Measurements from ENCODE around the gene MCU.

Gene MCU

DNA sequence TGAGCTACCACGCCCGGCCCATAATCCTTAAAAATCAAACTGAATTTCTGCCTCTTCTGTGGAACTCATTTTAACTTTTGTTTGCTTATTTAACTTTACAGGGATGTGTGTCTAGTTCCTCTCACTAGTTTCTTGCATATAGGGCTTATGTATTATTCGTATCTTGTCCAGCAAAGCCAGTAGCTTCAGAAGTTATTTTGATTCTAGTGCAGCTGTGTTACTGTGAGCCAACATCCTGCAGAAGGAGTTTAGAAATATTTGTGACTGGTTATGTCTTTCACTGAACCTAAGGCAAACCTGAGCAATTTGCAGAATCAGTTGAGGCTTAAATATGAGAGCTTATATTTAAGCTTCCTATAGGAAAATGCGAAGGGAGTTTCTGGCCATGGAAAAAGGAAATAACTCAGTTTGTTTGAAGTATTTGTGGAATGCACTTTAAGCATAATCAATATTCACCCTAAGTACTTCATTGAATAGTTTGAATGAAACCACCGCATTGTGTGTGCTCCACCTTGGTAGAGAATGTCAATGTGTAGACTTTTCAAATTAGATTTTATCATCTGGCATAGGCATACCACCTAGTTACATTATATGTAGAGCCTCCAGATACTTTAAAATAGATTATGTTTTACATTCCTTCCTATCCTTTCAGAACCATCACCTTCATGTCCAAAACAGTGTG, 90.8 kb downstream of the MCU start:
- Mint-ChIP-seq H3K4me1 (no peaks in the 10 kb centered on the region), H3K4me3 (no peak overlapping the region), H3K36me3 (ENCODE audit: low read depth) (peaks cover under 1% of the 10 kb centered on the region), H3K27ac (no peak overlapping the region), H3K27me3 (no peaks in the 10 kb centered on the region), H3K9me3 (no peaks in the 10 kb centered on the region)
- DNase-seq (no peak), ATAC-seq (no peak)

GRCh38 chr10:72783410-72783833, 91.5 kb downstream of the MCU start:
- DNase-seq (no peak), ATAC-seq (no peak)
- Mint-ChIP-seq H3K4me1 (no peaks in the 10 kb centered on the region), H3K36me3 (ENCODE audit: low read depth) (peaks cover 3% of the 10 kb centered on the region), H3K4me3 (no peak overlapping the region), H3K27me3 (no peaks in the 10 kb centered on the region), H3K27ac (no peak overlapping the region), H3K9me3 (no peaks in the 10 kb centered on the region)

- no peaks in the 10 kb centered on the region for H3K27me3 Mint-ChIP-seq
- no peak for ATAC-seq
Observed at GRCh38 chr10:72784551-72785351, 92.8 kb downstream of the MCU start.

GRCh38 chr10:72785409-72785808, 93.5 kb downstream of the MCU start:
- no peak for ATAC-seq

More at GRCh38 chr10:72784551-72785351, 92.8 kb downstream of the MCU start:
- no peak for DNase-seq
- peaks cover 7% of the 10 kb centered on the region for H3K4me1 Mint-ChIP-seq
- H3K36me3 Mint-ChIP-seq (ENCODE audit: low read depth), result peaks cover 3% of the 10 kb centered on the region
- H3K4me3 Mint-ChIP-seq, result no peak overlapping the region
- no peak overlapping the region for H3K27ac Mint-ChIP-seq
- H3K9me3 Mint-ChIP-seq, result no peaks in the 10 kb centered on the region

GRCh38 chr10:72790216-72790990, 98.5 kb downstream of the MCU start:
- Mint-ChIP-seq H3K4me1 (peaks cover 9% of the 10 kb centered on the region), H3K27ac (no peak overlapping the region), H3K9me3 (no peaks in the 10 kb centered on the region), H3K36me3 (ENCODE audit: low read depth) (peaks cover 3% of the 10 kb centered on the region), H3K27me3 (no peaks in the 10 kb centered on the region), H3K4me3 (no peak overlapping the region)
- DNase-seq (no peak), ATAC-seq (no peak)

More at GRCh38 chr10:72785409-72785808, 93.5 kb downstream of the MCU start:
- Mint-ChIP-seq H3K4me3 (no peak overlapping the region), H3K36me3 (ENCODE audit: low read depth) (peaks cover 3% of the 10 kb centered on the region), H3K9me3 (no peaks in the 10 kb centered on the region), H3K4me1 (peaks cover 9% of the 10 kb centered on the region), H3K27ac (no peak overlapping the region), H3K27me3 (no peaks in the 10 kb centered on the region)
- DNase-seq, result no peak

DNA sequence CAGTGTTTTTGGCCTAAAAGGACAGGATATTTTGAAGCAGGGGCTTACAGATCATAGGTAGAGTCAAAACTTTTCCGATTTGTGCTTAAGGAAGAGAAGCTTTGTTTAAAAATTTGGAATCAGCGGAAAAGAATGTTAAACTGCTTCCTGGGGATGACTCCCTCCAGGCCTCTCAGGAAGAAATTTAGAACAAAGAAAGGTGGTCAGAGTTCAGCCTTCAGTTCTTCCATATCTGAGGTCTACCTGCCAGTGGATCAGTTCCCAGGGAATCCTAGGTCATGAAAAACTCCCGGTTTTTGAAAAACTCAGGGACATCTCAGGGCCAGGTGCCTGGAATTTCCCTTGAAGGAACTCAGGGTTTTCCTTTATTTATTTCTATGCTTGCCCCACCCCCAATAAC, 100.3 kb downstream of the MCU start:
- no peak overlapping the region for H3K4me3 Mint-ChIP-seq
- H3K27me3 Mint-ChIP-seq, result no peaks in the 10 kb centered on the region
- no peaks in the 10 kb centered on the region for H3K9me3 Mint-ChIP-seq
- ATAC-seq, result no peak
- peaks cover 9% of the 10 kb centered on the region for H3K4me1 Mint-ChIP-seq
- H3K36me3 Mint-ChIP-seq (ENCODE audit: low read depth), result peaks cover 3% of the 10 kb centered on the region
- no peak overlapping the region for H3K27ac Mint-ChIP-seq
- DNase-seq, result no peak

DNA sequence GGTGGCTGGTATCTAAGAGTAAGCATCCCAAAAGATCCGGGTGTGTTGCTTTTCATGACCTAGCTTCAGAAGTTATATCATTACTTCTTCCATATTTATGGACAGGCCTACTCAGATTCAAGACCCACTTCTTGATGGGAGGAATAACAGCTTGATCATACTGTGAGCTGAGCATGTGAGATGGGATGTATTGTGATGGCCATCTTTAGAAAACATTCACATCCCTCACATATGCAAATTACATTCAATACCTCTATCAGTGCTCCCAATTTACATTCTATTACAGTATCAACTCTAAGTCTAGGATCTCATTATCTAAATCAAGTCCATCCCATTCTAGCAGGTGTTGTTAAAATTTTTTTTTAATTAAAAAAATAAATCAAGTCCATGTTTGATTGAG, 101.8 kb downstream of the MCU start:
- Mint-ChIP-seq H3K4me3 (no peak overlapping the region), H3K9me3 (no peaks in the 10 kb centered on the region), H3K27ac (no peak overlapping the region), H3K27me3 (no peaks in the 10 kb centered on the region), H3K36me3 (ENCODE audit: low read depth) (no peaks in the 10 kb centered on the region), H3K4me1 (peaks cover 9% of the 10 kb centered on the region)
- no peak for DNase-seq
- ATAC-seq, result no peak

DNA sequence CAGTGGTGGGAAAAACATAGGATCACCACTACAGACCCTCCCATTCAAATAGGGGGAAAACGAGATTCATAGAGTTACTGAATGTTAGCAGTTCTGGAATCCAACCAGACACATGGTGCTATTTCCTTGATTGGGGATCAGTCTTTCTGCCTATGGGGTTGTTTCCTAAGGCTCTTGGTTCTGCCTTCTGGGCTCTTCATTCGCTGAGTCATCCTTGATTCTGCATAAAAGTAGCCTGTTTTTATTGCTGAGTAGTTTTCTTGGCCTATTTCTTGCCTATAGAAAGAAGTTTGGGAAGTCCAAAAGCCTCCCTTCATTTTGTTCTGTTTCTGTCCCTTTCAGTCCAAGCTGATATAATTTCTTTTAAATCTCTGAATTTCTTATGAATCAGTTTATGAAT, 102.3 kb downstream of the MCU start:
- no peak overlapping the region for H3K27ac Mint-ChIP-seq
- no peak overlapping the region for H3K4me3 Mint-ChIP-seq
- no peaks in the 10 kb centered on the region for H3K27me3 Mint-ChIP-seq

GRCh38 chr10:72796042-72796441, 104.1 kb downstream of the MCU start:
- H3K27ac Mint-ChIP-seq, result no peak overlapping the region
- H3K4me1 Mint-ChIP-seq, result peaks cover 6% of the 10 kb centered on the region
- no peaks in the 10 kb centered on the region for H3K9me3 Mint-ChIP-seq
- no peak for ATAC-seq
- DNase-seq, result no peak
- no peaks in the 10 kb centered on the region for H3K27me3 Mint-ChIP-seq
- no peaks in the 10 kb centered on the region for H3K36me3 Mint-ChIP-seq (ENCODE audit: low read depth)
- no peak overlapping the region for H3K4me3 Mint-ChIP-seq

More for the DNA sequence above, 102.3 kb downstream of the MCU start:
- ATAC-seq, result no peak
- Mint-ChIP-seq H3K4me1 (peaks cover 7% of the 10 kb centered on the region), H3K9me3 (no peaks in the 10 kb centered on the region), H3K36me3 (ENCODE audit: low read depth) (no peaks in the 10 kb centered on the region)
- DNase-seq, result no peak

DNA sequence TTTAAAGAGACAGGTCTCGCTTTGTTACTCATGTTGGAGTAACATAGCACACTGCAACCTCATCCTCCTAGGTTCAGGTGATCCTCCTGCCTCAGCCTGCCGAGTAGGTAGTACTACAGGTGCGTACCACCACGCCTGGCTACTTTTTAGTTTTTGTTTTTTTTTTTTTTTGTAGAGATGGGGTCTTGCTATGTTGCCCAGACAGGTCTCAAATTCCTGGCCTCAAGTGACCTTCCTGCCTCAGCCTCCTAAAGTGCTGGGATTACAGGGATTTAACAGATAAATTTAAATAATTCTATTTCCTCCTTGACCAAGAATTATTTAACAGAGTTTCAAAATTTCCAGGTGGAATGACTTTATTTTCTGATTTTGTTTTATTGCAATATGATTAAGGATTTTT, 104.6 kb downstream of the MCU start:
- Mint-ChIP-seq H3K4me1 (peaks cover 10% of the 10 kb centered on the region), H3K4me3 (no peak overlapping the region), H3K36me3 (ENCODE audit: low read depth) (no peaks in the 10 kb centered on the region), H3K9me3 (no peaks in the 10 kb centered on the region), H3K27me3 (no peaks in the 10 kb centered on the region), H3K27ac (no peak overlapping the region)
- DNase-seq, result no peak
- no peak for ATAC-seq

DNA sequence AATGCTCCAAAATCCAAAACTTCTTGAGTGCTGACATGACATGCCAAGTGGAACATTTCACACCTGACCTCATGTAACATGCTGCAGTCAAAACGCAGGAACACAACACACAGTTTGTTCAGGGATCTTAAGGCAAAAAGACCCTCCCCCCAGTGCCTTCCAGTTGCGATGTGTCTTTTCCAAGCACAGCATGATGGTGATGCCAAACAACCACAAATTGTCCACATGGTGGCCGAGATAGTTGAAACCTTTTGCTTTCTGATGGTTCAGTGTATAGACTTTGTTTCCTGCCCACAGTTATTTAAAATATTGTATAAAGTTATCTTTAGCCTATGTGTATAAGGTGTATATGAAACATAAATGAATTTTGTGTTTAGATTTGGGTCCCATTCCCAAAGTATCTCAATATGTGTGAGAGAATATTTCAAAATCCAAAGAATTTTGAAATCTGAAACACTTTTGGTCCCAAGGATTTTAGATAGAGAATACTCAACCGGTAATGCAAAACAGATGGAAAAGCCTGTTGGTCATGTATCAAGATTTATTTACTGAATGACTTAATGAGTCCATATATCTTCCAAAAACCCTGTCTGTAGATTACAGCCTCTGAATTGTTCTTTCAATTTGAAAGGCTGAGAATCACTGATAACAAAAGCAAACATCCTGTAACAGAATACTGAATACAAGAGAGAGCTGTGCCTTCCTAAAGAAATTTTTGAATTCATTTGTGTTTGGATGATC, 108.2 kb downstream of the MCU start:
- H3K36me3 Mint-ChIP-seq (ENCODE audit: low read depth), result no peaks in the 10 kb centered on the region
- H3K4me1 Mint-ChIP-seq, result peaks cover 17% of the 10 kb centered on the region
- no peaks in the 10 kb centered on the region for H3K27me3 Mint-ChIP-seq
- no peak for DNase-seq
- no peak overlapping the region for H3K27ac Mint-ChIP-seq
- H3K9me3 Mint-ChIP-seq, result no peaks in the 10 kb centered on the region
- ATAC-seq, result no peak
- H3K4me3 Mint-ChIP-seq, result no peak overlapping the region

DNA sequence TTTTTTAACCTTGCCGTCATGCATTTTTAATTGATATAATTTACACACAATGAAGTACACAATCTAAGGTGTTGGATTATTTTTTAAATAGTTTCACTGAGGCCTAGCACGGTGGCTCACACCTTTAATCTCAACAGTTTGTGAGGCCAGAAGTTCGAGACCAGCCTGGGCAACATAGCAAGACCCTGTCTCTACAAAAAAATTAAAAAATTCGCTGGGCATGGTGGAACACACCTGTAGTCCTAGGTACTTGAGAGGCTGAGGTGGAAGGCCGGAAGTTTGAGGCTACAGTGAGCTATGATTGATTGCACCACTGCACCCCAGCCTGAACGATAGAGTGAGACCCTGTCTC, 108.8 kb downstream of the MCU start:
- no peak overlapping the region for H3K27ac Mint-ChIP-seq
- DNase-seq, result no peak
- no peak for ATAC-seq
- H3K4me3 Mint-ChIP-seq, result no peak overlapping the region
- H3K9me3 Mint-ChIP-seq, result no peaks in the 10 kb centered on the region
- peaks cover 2% of the 10 kb centered on the region for H3K36me3 Mint-ChIP-seq (ENCODE audit: low read depth)
- H3K4me1 Mint-ChIP-seq, result peaks cover 17% of the 10 kb centered on the region
- H3K27me3 Mint-ChIP-seq, result no peaks in the 10 kb centered on the region

DNA sequence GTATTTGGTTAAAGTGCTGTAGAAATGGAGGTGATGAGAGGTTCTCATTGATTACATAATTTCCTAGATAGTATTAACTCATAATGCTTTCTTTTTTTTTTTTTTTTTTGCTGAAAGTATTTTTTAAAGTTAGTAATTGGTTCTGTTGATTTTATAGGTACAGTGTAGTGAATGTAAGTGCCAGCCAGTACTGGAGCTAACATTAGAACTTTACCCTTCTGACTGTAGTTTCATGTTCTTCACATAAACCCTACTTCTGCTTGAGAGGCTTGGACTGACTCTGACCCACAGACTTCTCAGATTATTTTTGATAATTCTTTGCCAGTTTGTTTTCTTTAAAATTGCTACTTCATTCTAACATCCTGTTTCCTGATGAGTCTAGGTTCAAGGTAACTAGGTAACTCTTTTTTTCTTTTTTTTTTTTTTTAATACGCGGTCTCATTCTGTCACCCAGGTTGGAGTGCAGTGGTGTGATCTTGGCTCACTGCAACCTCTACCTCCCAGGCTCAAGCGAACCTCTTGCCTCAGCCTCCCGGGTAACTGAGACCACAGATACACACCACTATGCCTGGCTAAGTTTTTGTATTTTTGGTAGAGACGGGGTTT, 109.4 kb downstream of the MCU start:
- DNase-seq (no peak), ATAC-seq (no peak)
- H3K9me3 Mint-ChIP-seq, result no peaks in the 10 kb centered on the region
- H3K27ac Mint-ChIP-seq, result no peak overlapping the region
- peaks cover 17% of the 10 kb centered on the region for H3K4me1 Mint-ChIP-seq
- H3K27me3 Mint-ChIP-seq, result no peaks in the 10 kb centered on the region
- peaks cover 4% of the 10 kb centered on the region for H3K36me3 Mint-ChIP-seq (ENCODE audit: low read depth)
- no peak overlapping the region for H3K4me3 Mint-ChIP-seq

DNA sequence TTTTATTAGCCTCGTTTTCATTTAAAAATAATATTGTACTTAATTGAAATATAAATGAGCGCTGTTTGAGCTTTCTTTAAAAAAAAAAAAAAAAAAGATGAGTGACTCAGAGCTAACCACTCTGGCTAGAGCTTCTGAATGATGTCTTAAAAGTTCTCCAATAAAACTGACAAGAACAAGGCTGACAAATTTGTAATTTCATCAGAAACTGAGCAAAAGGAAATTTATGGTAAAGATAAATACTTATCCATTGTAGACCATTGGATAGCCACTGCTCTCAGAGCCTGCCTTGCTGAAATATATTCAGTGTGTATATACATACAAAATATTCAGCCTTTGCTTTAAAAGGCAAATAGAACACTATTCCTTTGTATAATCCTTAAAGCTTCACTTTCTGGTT, 110.4 kb downstream of the MCU start:
- H3K27ac Mint-ChIP-seq, result no peak overlapping the region
- no peaks in the 10 kb centered on the region for H3K27me3 Mint-ChIP-seq
- H3K4me3 Mint-ChIP-seq, result no peak overlapping the region
- DNase-seq, result no peak
- H3K9me3 Mint-ChIP-seq, result no peaks in the 10 kb centered on the region
- ATAC-seq, result no peak
- peaks cover 4% of the 10 kb centered on the region for H3K36me3 Mint-ChIP-seq (ENCODE audit: low read depth)
- H3K4me1 Mint-ChIP-seq, result peaks cover 17% of the 10 kb centered on the region

Data from activated naive CD8-positive, alpha-beta T cell treated with anti-CD3 and anti-CD28 coated beads, Interleukin-2, amount 50 U/mL, for 24 hours (primary cell).